Testis (tissue), 3 donors: Measurements from ENCODE around the gene TPP1. TPM values are rescaled to one million over a fixed set of nuclear protein-coding genes. Genes with fewer than 3 reads are reported as not detected.

Experiments
- DNase-seq: peaks from one replicate; pipeline ENCODE4 v3.0.0-alpha.2; 2019
- H3K27ac ChIP-seq, 2 donors: fragments of 200-600 bp; sonication (generic); one replicate each; pipeline ENCODE4 v1.5.1; 2019
- H3K27me3 ChIP-seq: fragments of 200-600 bp; sonication (generic); one replicate; pipeline ENCODE4 v1.5.1; 2019
- H3K36me3 ChIP-seq: fragments of 200-600 bp; sonication (generic); one replicate; pipeline ENCODE4 v1.5.1; 2017; ENCODE audit warnings: low read depth; ENCODE audit errors: missing control alignments
- H3K4me1 ChIP-seq: fragments of 200-600 bp; sonication (generic); one replicate; pipeline ENCODE4 v1.5.1; 2019
- H3K4me3 ChIP-seq, 2 donors: fragments of 200-600 bp; sonication (generic); one replicate each; pipeline ENCODE4 v1.5.1; 2017 to 2019
- H3K9me3 ChIP-seq: fragments of 200-600 bp; sonication (generic); one replicate; pipeline ENCODE4 v1.5.1; 2017
- CTCF ChIP-seq, 3 experiments: fragments of 450-650 bp in 2 of 3; fragments of 200-600 bp in 1 of 3; sonication (generic) in 1 of 3; IDR thresholded peaks; one replicate each; pipeline ENCODE4 v1.5.1; 2016 to 2019; ENCODE audit warnings: antibody characterized with exemption in 3 of 3, mild to moderate bottlenecking in 2 of 3, moderate library complexity in 1 of 3
- POLR2A ChIP-seq: fragments of 450-650 bp; IDR thresholded peaks from one replicate; pipeline ENCODE4 v1.6.1; 2017; ENCODE audit warnings: antibody characterized with exemption, mild to moderate bottlenecking, moderate library complexity
- WGBS, 2 donors: methylation state at CpG; one replicate each; pipeline ENCODE4 v1.1.5; 2018; 5-methylcytosine and 5-hydroxymethylcytosine counted together
- intact Hi-C: fragments of 100-400 bp; cut with DNase I; formaldehyde crosslinking; loops from one replicate; pipeline ENCODE4 v1.15.1; 2023; ENCODE audit warnings: low total_unique reads
- polyA plus RNA-seq: library from polyadenylated mRNA; stranded (reverse); fragments of 350-450 nt; fragmentation: Illumina TruSeq; extraction: RNeasy Lipid Tissue Mini Kit (QIAGEN cat#74804); gene quantifications from one replicate; pipeline ENCODE4 v1.2.3, GENCODE V29; 2014; ENCODE audit warnings: low read depth, low replicate concordance; ENCODE audit not compliant: insufficient read depth
- total RNA-seq, 2 donors: library from RNA; depleted of rRNA; stranded (reverse); fragments of >200 nt; gene quantifications; one replicate each; pipeline ENCODE4 v1.2.3, GENCODE V29; 2016

The TPP1 gene
- total and polyA plus RNA-seq, 3 donors from 2014 or later, result 60.9 to 151 (median 134) TPM

GRCh38 chr11:6616596-6617250 lies 2.5 kb downstream of the TPP1 start:
- intact Hi-C loops, result no loop called here
- 94 to 97% methylated on average over 5 to 14 of the region's 14 CpGs for WGBS, 2 donors

GRCh38 chr11:6615882-6616585 lies 3.2 kb downstream of the TPP1 start:
- H3K4me3 ChIP-seq, result no peak overlapping the region
- peaks cover 8% of the 10 kb centered on the region for H3K4me1 ChIP-seq
- no peak for DNase-seq
- H3K27ac ChIP-seq, result no peak overlapping the region
- no peaks in the 10 kb centered on the region for H3K9me3 ChIP-seq
- no peaks in the 10 kb centered on the region for H3K36me3 ChIP-seq
- WGBS, 2 donors, result 91 to 94% methylated on average over 9 of the region's 9 CpGs
- no peaks in the 10 kb centered on the region for H3K27me3 ChIP-seq
- intact Hi-C loops, result no loop called here
- TF ChIP-seq POLR2A (no peak), CTCF (IDR thresholded peaks at IDR 0.05) (no peak)

More at GRCh38 chr11:6616596-6617250, 2.5 kb downstream of the TPP1 start:
- no peak for DNase-seq
- Histone ChIP-seq H3K4me3 (no peak overlapping the region), H3K27me3 (no peaks in the 10 kb centered on the region), H3K4me1 (peaks cover 8% of the 10 kb centered on the region), H3K36me3 (no peaks in the 10 kb centered on the region), H3K27ac (no peak overlapping the region), H3K9me3 (no peaks in the 10 kb centered on the region)
- TF ChIP-seq CTCF (IDR thresholded peaks at IDR 0.05) (no peak), POLR2A (no peak)

GRCh38 chr11:6615046-6615445 lies 4.2 kb downstream of the TPP1 start:
- Histone ChIP-seq H3K4me3 (no peak overlapping the region), H3K36me3 (no peaks in the 10 kb centered on the region), H3K27ac (no peak overlapping the region), H3K9me3 (no peaks in the 10 kb centered on the region), H3K27me3 (no peaks in the 10 kb centered on the region), H3K4me1 (peaks cover 8% of the 10 kb centered on the region)
- TF ChIP-seq POLR2A, result no peak
- TF ChIP-seq CTCF (IDR thresholded peaks at IDR 0.05), result no peak
- intact Hi-C loops, result no loop called here
- WGBS, 2 donors, result 93 to 96% methylated on average over 4 to 5 of the region's 5 CpGs
- no peak for DNase-seq

- TF ChIP-seq CTCF (IDR thresholded peaks at IDR 0.05), result no peak
- no peak for TF ChIP-seq POLR2A
- Histone ChIP-seq H3K9me3 (no peaks in the 10 kb centered on the region), H3K36me3 (no peaks in the 10 kb centered on the region), H3K4me3 (no peak overlapping the region), H3K27ac (no peak overlapping the region), H3K27me3 (no peaks in the 10 kb centered on the region), H3K4me1 (peaks cover 8% of the 10 kb centered on the region)
- 90 to 95% methylated on average over 2 of the region's 2 CpGs for WGBS, 2 donors
- intact Hi-C loops, result no loop called here
- DNase-seq, result no peak
Observed at GRCh38 chr11:6614446-6614845, 4.8 kb downstream of the TPP1 start.
